KMS-11 (cell line): ENCODE measurements around the gene UQCRC1.

Source experiments
- H2AFZ ChIP-seq: fragments of 200-600 bp; sonication (generic); 2 replicates; pipeline ENCODE4 v1.6.1; 2016; ENCODE audit warnings: antibody characterized with exemption, mixed run types, low read depth
- H3K27ac ChIP-seq: fragments of 200-600 bp; sonication (generic); 2 replicates; pipeline ENCODE4 v1.6.1; 2016; ENCODE audit warnings: mild to moderate bottlenecking, mixed run types
- H3K27me3 ChIP-seq: fragments of 200-600 bp; sonication (generic); 2 replicates; pipeline ENCODE4 v1.6.1; 2017; ENCODE audit warnings: mild to moderate bottlenecking, low read depth, mixed run types, moderate library complexity; ENCODE audit not compliant: insufficient read depth
- H3K36me3 ChIP-seq: fragments of 200-600 bp; sonication (generic); 2 replicates; pipeline ENCODE4 v1.6.1; 2017; ENCODE audit warnings: mild to moderate bottlenecking, mixed run types; ENCODE audit not compliant: insufficient read depth
- H3K4me1 ChIP-seq: fragments of 200-600 bp; sonication (generic); 2 replicates; pipeline ENCODE4 v1.6.1; 2016; ENCODE audit warnings: mild to moderate bottlenecking, low read depth, mixed run types; ENCODE audit not compliant: poor library complexity, severe bottlenecking
- H3K4me2 ChIP-seq: fragments of 200-600 bp; sonication (generic); 2 replicates; pipeline ENCODE4 v1.7.0; 2016; ENCODE audit warnings: mild to moderate bottlenecking, mixed run types
- H3K4me3 ChIP-seq: fragments of 200-600 bp; sonication (generic); IDR thresholded peaks from 2 replicates; pipeline ENCODE4 v1.6.1; 2017; ENCODE audit warnings: low read depth, low read length, mixed read lengths; ENCODE audit not compliant: insufficient read depth
- H3K79me2 ChIP-seq: fragments of 200-600 bp; sonication (generic); 2 replicates; pipeline ENCODE4 v1.6.1; 2016; ENCODE audit warnings: low read depth, mixed run types; ENCODE audit not compliant: insufficient read depth
- H3K9ac ChIP-seq: fragments of 200-600 bp; sonication (generic); 2 replicates; pipeline ENCODE4 v1.6.1; 2016; ENCODE audit warnings: mild to moderate bottlenecking, mixed run types
- H4K20me1 ChIP-seq: fragments of 200-600 bp; sonication (generic); 2 replicates; pipeline ENCODE4 v1.6.1; 2016; ENCODE audit warnings: mild to moderate bottlenecking, mixed run types; ENCODE audit not compliant: insufficient read depth
- TF ChIP-seq, protein P1 (sequence below): fragments of 200-600 bp; sonication (generic); conservative IDR thresholded peaks from 2 replicates; pipeline ENCODE4 v1.6.1; 2017; ENCODE audit warnings: low read depth, mild to moderate bottlenecking, antibody characterized with exemption, low read length, moderate library complexity, mixed read lengths

Gene UQCRC1

DNA sequence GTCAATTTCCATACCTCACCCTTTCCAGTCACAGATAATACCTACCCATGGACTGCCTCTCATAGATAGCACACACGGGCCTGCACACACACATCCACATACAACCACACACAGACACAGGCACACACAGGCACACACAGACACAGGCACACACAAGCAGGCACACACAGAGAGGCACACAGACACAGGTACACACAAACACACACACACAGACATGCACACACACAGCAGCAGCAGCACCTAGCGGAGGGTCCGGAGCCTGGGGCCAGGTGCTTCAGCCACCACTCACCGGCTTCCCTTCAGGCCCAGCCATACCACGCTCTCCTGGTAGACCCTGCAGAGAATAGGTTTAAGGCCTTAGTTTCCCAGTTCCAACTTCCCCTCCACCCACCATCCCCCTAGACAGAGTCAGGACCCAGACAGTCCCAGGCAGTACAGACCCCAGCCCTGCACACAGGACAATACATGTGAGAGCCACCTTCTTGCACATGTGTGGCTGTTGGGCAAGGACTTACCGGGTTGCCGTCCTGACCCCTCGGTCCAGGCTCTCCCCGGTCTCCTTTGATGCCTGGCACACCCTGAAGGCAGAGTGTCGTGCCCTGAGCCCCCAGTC is 35.4 kb downstream of the UQCRC1 start:
- no peak overlapping the region for H3K27ac ChIP-seq
- H2AFZ ChIP-seq = no peak overlapping the region
- H3K4me2 ChIP-seq = no peak overlapping the region
- H4K20me1 ChIP-seq = no peaks in the 10 kb centered on the region
- TF ChIP-seq, protein P1, sequence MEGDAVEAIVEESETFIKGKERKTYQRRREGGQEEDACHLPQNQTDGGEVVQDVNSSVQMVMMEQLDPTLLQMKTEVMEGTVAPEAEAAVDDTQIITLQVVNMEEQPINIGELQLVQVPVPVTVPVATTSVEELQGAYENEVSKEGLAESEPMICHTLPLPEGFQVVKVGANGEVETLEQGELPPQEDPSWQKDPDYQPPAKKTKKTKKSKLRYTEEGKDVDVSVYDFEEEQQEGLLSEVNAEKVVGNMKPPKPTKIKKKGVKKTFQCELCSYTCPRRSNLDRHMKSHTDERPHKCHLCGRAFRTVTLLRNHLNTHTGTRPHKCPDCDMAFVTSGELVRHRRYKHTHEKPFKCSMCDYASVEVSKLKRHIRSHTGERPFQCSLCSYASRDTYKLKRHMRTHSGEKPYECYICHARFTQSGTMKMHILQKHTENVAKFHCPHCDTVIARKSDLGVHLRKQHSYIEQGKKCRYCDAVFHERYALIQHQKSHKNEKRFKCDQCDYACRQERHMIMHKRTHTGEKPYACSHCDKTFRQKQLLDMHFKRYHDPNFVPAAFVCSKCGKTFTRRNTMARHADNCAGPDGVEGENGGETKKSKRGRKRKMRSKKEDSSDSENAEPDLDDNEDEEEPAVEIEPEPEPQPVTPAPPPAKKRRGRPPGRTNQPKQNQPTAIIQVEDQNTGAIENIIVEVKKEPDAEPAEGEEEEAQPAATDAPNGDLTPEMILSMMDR = no peak
- no peaks in the 10 kb centered on the region for H3K79me2 ChIP-seq
- H3K4me1 ChIP-seq = no peaks in the 10 kb centered on the region
- H3K36me3 ChIP-seq = no peaks in the 10 kb centered on the region
- H3K9ac ChIP-seq = no peak overlapping the region
- no peaks in the 10 kb centered on the region; the same call in 1 of the 2 replicates for H3K27me3 ChIP-seq
- H3K4me3 ChIP-seq = no peak overlapping the region

DNA sequence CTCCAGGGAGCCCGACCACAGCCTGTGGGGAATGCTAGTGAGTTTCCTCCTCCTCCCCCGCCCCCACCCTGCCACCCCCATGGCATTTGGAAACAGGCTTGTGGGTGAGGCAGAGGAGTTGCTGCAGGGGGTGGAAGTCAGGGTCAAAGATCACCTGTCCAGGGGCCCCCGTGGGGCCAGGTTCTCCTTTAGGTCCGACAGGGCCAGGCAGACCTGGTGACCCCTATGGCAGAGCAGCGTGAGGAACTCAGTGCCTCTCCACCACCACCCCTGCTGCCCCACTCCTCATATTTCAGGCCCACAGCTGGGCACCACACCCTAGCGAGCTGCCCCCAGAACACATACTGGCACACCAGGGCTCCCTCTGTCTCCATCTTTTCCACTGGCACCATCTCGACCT is 36.9 kb downstream of the UQCRC1 start:
- no peak overlapping the region for H3K4me3 ChIP-seq
- H3K27me3 ChIP-seq = no peaks in the 10 kb centered on the region
- H3K4me1 ChIP-seq = no peaks in the 10 kb centered on the region
- no peaks in the 10 kb centered on the region for H4K20me1 ChIP-seq
- no peak overlapping the region for H3K27ac ChIP-seq
- H3K36me3 ChIP-seq = no peaks in the 10 kb centered on the region
- TF ChIP-seq, protein P1 = no peak
- no peaks in the 10 kb centered on the region for H3K79me2 ChIP-seq
- no peak overlapping the region for H3K9ac ChIP-seq
- no peak overlapping the region for H3K4me2 ChIP-seq
- H2AFZ ChIP-seq = no peak overlapping the region

DNA sequence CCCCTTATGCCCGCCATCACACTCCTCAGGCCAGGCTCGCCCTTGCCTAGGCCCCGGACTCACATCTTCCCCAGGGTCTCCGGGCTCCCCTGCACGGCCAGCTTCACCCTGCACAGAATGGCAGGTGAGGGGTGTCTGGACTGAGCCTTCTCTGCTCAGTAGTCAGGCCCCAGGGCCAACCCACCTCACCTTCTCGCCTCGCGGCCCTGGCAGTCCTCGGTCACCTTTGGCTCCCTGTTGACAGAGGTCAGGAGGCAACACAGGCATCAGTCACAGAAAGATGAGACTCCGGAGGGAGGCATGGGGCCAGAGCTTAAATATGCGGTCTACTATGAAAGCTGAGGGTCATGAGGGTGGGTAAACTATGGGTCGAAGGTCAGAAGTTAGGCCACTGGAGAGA is 37.5 kb downstream of the UQCRC1 start:
- no peak overlapping the region for H3K27ac ChIP-seq
- H3K4me1 ChIP-seq = no peaks in the 10 kb centered on the region
- no peak overlapping the region for H3K9ac ChIP-seq
- H3K36me3 ChIP-seq = no peaks in the 10 kb centered on the region
- H4K20me1 ChIP-seq = no peaks in the 10 kb centered on the region
- H3K4me2 ChIP-seq = no peak overlapping the region
- H3K79me2 ChIP-seq = no peaks in the 10 kb centered on the region
- no peaks in the 10 kb centered on the region for H3K27me3 ChIP-seq
- TF ChIP-seq, protein P1 = no peak
- H3K4me3 ChIP-seq = no peak overlapping the region
- H2AFZ ChIP-seq = no peak overlapping the region

DNA sequence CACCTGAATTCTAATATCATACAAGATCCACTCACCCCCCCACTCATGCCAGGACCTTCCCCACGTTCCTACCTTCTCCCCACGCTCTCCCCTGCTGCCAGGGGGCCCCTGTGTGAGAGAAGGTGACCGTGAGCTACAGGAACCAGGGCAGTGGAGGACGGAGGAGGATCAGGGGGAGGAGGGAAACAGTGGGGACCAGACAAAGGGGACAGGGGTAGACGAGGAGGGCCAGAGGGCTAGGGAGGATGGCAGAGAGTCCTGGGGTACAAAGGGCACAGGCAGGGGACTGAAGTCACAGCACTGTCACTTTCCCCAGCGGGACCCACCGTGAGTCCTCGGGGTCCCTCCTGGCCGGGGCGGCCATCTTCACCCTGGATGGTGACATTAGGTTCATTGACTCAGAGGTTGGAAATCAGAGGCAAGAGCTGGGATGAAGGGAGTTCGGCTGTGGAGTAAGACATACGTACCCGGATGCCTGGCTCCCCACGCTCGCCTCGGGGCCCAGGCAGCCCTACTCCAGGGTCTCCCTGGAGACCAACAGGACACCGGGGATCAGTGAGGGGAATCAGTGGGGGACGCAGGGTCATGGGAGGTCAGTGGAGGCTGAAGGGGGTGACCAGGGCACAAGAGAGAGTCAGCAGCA is 39.5 kb downstream of the UQCRC1 start:
- Histone ChIP-seq H3K9ac (no peak overlapping the region), H3K27me3 (no peaks in the 10 kb centered on the region), H2AFZ (no peak overlapping the region), H3K4me1 (no peaks in the 10 kb centered on the region), H4K20me1 (no peaks in the 10 kb centered on the region), H3K27ac (no peak overlapping the region), H3K36me3 (no peaks in the 10 kb centered on the region), H3K79me2 (no peaks in the 10 kb centered on the region), H3K4me2 (no peak overlapping the region), H3K4me3 (no peak overlapping the region)
- TF ChIP-seq, protein P1 = no peak
